Large intestine (tissue), 3 donors: Measurements from ENCODE around the gene FNIP2. TPM values are rescaled to one million over a fixed set of nuclear protein-coding genes. Genes with fewer than 3 reads are reported as not detected.

Source experiments
- DNase-seq, 2 donors: peaks; one replicate each; pipeline versions ENCODE4 v3.0.0 to v3.0.0-alpha.2; 2013
- H3K27ac ChIP-seq: one replicate; pipeline ENCODE4 v1.5.1; 2013; ENCODE audit warnings: low read length
- H3K27me3 ChIP-seq: 2 replicates; pipeline ENCODE4 v1.6.1; 2013; ENCODE audit warnings: low read length; ENCODE audit not compliant: control insufficient read depth, insufficient read depth
- H3K36me3 ChIP-seq: 2 replicates; pipeline ENCODE4 v1.6.1; 2013; ENCODE audit warnings: low read length; ENCODE audit not compliant: control insufficient read depth, insufficient read depth
- H3K4me1 ChIP-seq: one replicate; pipeline ENCODE4 v1.6.1; 2013; ENCODE audit warnings: low read length; ENCODE audit not compliant: control insufficient read depth, insufficient read depth
- H3K4me3 ChIP-seq: one replicate; pipeline ENCODE4 v1.5.1; 2013; ENCODE audit warnings: low read length
- H3K9me3 ChIP-seq: one replicate; pipeline ENCODE4 v1.6.1; 2013; ENCODE audit warnings: mild to moderate bottlenecking, low read depth, low read length, moderate library complexity; ENCODE audit not compliant: control insufficient read depth
- WGBS: methylation state at CpG from one replicate; pipeline ENCODE4 v1.1.5; 2013; ENCODE audit warnings: low lambda C conversion rate; ENCODE audit not compliant: insufficient coverage; 5-methylcytosine and 5-hydroxymethylcytosine counted together
- polyA plus RNA-seq: library from polyadenylated mRNA; unstranded; fragments of 120-200 nt; gene quantifications from one replicate; pipeline ENCODE4 v1.2.1, GENCODE V29; 2013

The FNIP2 gene
- polyA plus RNA-seq, 1 donor = 28.1 TPM

DNA sequence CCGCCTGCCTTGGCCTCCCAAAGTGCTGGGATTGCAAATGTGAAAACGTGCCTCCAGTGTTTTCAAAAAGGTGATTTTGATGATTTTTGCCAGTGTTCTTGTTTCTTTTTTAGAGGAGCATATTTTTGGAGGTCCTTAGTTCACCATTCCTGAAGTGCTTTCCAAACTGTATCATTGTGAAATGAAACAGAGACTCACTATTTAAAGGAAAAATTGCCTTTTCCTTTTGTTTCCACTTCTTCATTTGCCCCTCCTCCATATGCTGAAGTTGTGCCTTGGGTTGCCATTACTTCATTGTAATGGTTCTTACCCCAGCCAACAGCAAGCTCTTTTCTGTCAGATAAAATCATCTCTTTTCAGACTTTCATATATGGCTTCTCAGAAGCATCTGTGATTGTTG is 164.4 kb downstream of the FNIP2 start:
- no CpG with 5 or more reads among the region's 2 CpGs for WGBS
- no peak overlapping the region for H3K27ac ChIP-seq

DNA sequence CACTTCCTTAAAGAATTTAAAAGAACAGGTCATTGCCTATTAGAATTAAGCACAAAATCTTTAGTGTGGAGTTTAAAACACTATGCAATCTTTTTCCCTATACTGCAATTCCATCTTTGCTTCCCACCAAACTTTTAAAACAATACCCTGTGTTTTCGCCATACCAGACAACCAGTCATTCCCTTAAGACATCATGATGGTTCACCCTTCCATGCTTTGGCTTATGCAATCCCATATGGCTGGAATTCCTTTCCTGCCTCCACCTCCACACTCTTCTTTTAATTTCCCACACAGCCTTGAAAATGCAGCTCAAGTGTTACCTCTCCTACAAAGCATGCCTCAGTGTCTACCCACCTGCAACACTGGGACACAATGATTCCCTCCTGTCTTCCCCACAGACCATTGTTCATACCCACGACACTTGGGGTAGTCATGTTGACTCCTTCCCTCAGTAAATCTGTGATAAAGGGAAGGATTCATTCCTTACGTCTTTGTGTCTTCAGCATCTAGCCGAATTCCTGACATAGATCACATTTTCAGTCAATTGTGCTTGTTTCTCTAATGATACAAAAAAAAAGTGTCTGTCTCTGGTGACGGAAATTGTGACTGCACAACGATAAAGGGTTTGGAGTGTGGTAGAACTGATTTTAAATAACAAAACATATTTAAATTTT is 166.3 kb downstream of the FNIP2 start:
- 90% methylated on average over 3 of the region's 6 CpGs for WGBS

More for the DNA sequence above, 164.4 kb downstream of the FNIP2 start:
- Histone ChIP-seq H3K36me3 (no peaks in the 10 kb centered on the region), H3K9me3 (peaks cover 2% of the 10 kb centered on the region), H3K27me3 (no peaks in the 10 kb centered on the region), H3K4me1 (no peaks in the 10 kb centered on the region), H3K4me3 (no peak overlapping the region)
- no peak for DNase-seq

DNA sequence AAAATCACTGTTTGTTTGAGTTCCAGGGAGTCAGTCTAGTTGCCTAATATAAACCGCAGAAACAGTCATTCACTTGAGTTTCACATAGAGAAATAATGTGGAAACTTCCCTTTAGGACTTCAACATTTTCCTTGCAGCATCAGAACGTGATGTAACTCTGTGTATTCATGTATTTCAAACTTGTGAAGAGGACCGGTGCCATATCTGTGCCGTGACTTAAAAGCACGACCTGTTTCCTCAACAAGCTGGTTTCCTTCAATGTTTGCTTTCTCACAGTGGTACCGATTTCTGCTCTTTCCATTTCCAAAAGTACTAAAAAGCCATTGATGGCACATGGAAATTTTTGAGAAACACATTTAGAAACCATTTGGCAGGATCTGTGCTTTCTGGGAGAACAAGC is 167.4 kb downstream of the FNIP2 start:
- Histone ChIP-seq H3K4me3 (no peak overlapping the region), H3K27ac (no peak overlapping the region), H3K36me3 (no peaks in the 10 kb centered on the region), H3K9me3 (no peaks in the 10 kb centered on the region), H3K4me1 (no peaks in the 10 kb centered on the region), H3K27me3 (no peaks in the 10 kb centered on the region)
- no peak for DNase-seq
- WGBS = 100% methylated on average over 2 of the region's 6 CpGs

More for the DNA sequence above, 166.3 kb downstream of the FNIP2 start:
- no peak overlapping the region for H3K4me3 ChIP-seq
- no peaks in the 10 kb centered on the region for H3K36me3 ChIP-seq
- H3K27ac ChIP-seq = no peak overlapping the region
- H3K9me3 ChIP-seq = peaks cover under 1% of the 10 kb centered on the region
- no peaks in the 10 kb centered on the region for H3K27me3 ChIP-seq
- H3K4me1 ChIP-seq = no peaks in the 10 kb centered on the region
- no peak for DNase-seq

DNA sequence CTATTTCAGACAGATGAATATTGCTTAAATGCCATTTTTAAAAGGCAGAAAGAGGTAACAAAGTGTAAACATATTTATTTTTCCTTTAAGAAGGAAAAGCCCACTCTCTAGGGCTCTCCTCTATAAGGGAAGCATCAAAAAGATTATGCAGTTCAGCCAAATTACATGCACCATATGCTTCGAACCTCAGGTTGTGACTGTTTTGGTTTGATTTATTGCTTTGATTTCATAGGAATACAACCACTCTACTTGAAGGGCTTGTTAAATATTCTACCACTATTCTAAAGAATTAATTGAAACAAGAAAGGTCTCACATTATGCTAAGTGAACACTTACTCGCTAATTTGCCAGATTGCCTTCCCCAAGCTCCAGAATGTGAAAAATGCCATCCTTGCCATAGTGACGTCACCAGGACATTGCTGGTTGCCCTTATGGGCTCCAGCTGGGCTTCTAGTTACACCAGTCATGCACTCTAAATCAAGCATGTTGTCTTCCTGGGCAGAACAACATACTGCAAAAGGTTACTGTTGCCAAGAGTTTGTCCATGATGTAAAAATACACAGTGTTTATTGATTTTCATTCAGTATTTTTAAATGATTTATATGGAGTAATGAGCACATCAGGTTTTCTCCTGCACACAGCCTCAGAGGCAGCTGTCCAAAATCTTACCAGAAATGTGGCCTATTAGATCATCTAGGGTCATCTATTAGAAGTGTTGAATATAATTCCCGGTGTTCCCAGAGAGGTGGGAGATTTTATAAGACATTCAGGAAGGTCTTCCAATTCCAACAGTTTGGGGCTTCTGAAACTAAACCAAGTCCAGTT is 169.6 kb downstream of the FNIP2 start:
- WGBS = no CpG with 5 or more reads among the region's 4 CpGs
- Histone ChIP-seq H3K27me3 (no peaks in the 10 kb centered on the region), H3K36me3 (no peaks in the 10 kb centered on the region), H3K9me3 (no peaks in the 10 kb centered on the region), H3K4me3 (no peak overlapping the region), H3K27ac (no peak overlapping the region), H3K4me1 (no peaks in the 10 kb centered on the region)
- DNase-seq = no peak

DNA sequence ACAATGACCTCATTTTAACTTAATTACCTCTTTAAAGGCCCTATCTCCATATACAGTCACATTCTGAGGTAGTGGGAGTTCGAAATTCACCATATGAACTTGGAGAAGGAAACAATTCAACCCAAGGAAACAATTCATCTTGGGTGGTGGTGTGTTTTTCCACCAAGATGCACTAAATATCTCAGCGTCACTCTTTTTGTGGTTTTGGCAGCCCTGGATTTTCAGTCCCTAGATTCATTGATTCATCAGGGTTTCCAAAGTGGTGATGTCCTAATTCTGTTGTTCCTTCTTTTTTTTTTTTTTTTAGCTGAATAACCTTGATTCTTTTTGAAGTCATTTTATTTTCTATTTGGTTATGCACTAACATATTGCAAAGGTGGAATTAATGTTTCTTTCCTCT is 171.4 kb downstream of the FNIP2 start:
- H3K27ac ChIP-seq = no peak overlapping the region
- WGBS = no CpG with 5 or more reads among the region's 2 CpGs
- H3K4me3 ChIP-seq = no peak overlapping the region
- DNase-seq = no peak
- H3K4me1 ChIP-seq = no peaks in the 10 kb centered on the region
- no peaks in the 10 kb centered on the region for H3K9me3 ChIP-seq
- no peaks in the 10 kb centered on the region for H3K36me3 ChIP-seq
- H3K27me3 ChIP-seq = no peaks in the 10 kb centered on the region

DNA sequence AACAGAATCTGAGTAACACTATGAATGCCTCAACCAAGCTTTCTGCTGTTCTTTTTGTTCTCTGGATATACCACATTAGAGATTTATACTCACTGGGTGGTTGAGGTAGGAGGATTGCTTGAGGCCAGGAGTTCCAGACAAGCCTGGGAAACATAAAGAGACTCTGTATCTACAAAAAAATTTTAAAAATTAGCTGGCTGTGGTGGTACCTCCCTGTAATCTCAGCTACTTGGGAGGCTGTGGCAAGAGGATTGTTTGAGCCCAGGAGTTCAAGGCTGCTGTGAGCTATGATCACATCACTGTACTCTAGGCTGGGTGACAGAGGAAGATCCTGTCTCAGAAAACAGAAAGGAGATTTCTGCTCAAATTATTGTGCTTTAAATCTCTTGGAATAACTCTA is 172.5 kb downstream of the FNIP2 start:
- Histone ChIP-seq H3K27me3 (no peaks in the 10 kb centered on the region), H3K4me1 (no peaks in the 10 kb centered on the region), H3K27ac (no peak overlapping the region), H3K4me3 (no peak overlapping the region), H3K36me3 (no peaks in the 10 kb centered on the region), H3K9me3 (no peaks in the 10 kb centered on the region)
- DNase-seq = no peak

DNA sequence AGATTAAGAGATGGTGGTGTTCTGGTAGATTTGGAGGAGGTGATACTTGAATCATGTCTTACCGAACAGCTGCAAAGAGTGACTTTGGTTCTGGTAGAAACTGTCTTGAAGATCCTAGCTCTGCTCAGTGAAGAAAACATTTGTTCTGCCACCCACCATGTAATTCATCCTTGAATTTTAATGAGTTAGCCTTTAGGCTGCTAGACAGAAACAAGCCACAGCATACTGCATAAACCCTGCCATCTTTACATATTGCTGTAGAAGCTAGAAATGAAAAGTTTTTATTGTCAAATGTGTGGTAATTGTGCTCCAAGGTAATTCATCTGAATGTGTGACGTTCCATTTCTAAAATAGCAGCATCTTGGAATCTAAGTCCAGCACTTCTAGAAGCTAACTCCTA is 173.1 kb downstream of the FNIP2 start:
- no CpG with 5 or more reads among the region's 2 CpGs for WGBS
- H3K4me1 ChIP-seq = no peaks in the 10 kb centered on the region
- no peaks in the 10 kb centered on the region for H3K36me3 ChIP-seq
- H3K9me3 ChIP-seq = no peaks in the 10 kb centered on the region
- no peaks in the 10 kb centered on the region for H3K27me3 ChIP-seq
- DNase-seq = no peak
- no peak overlapping the region for H3K27ac ChIP-seq
- H3K4me3 ChIP-seq = no peak overlapping the region

DNA sequence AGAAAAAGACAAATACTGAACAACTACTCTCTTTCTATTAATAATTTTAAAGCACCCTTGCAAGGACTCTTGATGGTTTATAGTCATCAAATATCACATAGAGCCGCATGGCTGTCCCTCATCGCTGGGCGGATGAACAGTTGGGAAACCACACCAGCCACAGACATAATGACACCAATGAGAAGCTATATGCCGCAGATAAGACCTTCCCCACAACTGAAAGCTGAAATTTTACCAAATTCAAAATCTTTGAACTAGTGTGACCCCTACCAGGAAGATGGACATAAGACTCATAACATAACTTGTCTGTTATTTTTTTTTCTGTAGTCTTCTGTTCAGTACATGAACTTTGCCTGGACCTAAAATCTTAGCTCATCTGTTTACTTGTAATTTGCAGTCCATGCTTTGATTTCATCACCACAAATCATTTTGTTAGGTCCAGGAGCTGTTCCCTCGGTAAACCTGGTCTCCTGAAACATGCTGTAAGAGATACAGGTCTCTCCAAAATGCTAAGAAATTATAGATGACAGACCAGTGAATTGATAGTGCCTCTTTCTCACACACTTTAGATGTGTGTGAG is 176.8 kb downstream of the FNIP2 start:
- H3K9me3 ChIP-seq = no peaks in the 10 kb centered on the region
- H3K36me3 ChIP-seq = no peaks in the 10 kb centered on the region
- no peak overlapping the region for H3K27ac ChIP-seq
- no peaks in the 10 kb centered on the region for H3K27me3 ChIP-seq
- no peaks in the 10 kb centered on the region for H3K4me1 ChIP-seq
- no peak overlapping the region for H3K4me3 ChIP-seq
- WGBS = 67% methylated on average over 1 of the region's 5 CpGs
- DNase-seq = no peak

DNA sequence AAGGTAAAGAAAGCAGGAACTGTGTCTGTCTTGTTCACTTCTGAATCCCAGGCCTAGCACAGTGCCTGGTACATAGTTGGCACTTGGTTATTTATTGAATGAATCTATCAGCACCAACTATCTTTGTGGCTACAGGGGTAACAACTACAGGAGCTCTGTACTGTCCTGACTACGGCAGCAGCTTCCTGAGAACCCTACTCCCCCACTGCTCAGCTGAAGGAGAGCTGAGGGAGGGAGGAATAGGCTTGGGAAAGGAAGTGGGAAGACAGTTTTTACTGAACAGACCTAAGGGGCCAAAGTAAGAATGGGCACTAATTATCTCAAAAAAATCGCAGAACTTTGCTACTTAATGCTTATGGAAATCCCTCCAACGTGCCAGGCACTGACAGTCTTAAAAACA is 178.0 kb downstream of the FNIP2 start:
- H3K27ac ChIP-seq = no peak overlapping the region
- no peak for DNase-seq
- no peaks in the 10 kb centered on the region for H3K27me3 ChIP-seq
- H3K4me3 ChIP-seq = no peak overlapping the region
- WGBS = no CpG with 5 or more reads among the region's 3 CpGs
- H3K4me1 ChIP-seq = no peaks in the 10 kb centered on the region
- no peaks in the 10 kb centered on the region for H3K36me3 ChIP-seq
- no peaks in the 10 kb centered on the region for H3K9me3 ChIP-seq

DNA sequence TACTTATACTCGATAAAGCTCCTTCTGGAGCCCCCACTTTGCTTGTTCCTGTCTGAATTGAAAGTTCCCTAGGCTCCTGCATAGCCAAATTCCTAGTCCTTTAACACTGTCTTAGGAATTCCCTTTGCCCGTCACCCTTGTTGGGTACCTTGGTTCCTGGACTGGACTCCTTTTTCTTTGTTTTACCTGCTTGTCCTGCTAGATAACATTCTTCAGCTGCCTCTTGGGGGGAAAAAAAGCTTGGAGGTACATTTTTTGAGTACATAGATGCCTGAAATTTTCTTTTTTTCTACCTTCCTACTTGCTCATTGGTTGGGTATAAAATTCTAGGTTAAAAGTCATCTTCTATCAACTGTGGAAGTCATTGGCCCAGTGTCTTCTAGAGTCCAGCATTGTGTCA is 179.2 kb downstream of the FNIP2 start:
- DNase-seq = no peak
- Histone ChIP-seq H3K27ac (no peak overlapping the region), H3K27me3 (no peaks in the 10 kb centered on the region), H3K4me1 (no peaks in the 10 kb centered on the region), H3K9me3 (no peaks in the 10 kb centered on the region), H3K36me3 (no peaks in the 10 kb centered on the region), H3K4me3 (no peak overlapping the region)
- 100% methylated on average over 1 of the region's 2 CpGs for WGBS
